GM18498 (cell line): ENCODE data around the gene ZRSR2.

Experiments
- ATAC-seq: cut with Tn5 transposase; IDR thresholded peaks from one replicate; pipeline ENCODE4 v1.9.1; 2021; ENCODE audit warnings: mild to moderate bottlenecking, moderate library complexity; ENCODE audit not compliant: unreplicated experiment

The ZRSR2 gene

GRCh38 chrX:15849555-15849954 lies 59.3 kb downstream of the ZRSR2 start:
- no peak for ATAC-seq

GRCh38 chrX:15853586-15854079 lies 63.3 kb downstream of the ZRSR2 start:
- no peak for ATAC-seq

GRCh38 chrX:15854080-15854655 lies 63.9 kb downstream of the ZRSR2 start:
- peak; percentile 41 for ATAC-seq

GRCh38 chrX:15854712-15855567 lies 64.7 kb downstream of the ZRSR2 start, which contains the start of gene AP1S2:
TSS of gene AP1S2 (minus strand) at chrX:15854813. CDS start at chrX:15852524, 2,289 bp downstream.
- peak; percentile 94 for ATAC-seq

GRCh38 chrX:15855568-15856221 lies 65.4 kb downstream of the ZRSR2 start:
- no peak for ATAC-seq

GRCh38 chrX:15856222-15856587 lies 65.9 kb downstream of the ZRSR2 start:
- ATAC-seq: no peak

GRCh38 chrX:15856636-15857035 lies 66.4 kb downstream of the ZRSR2 start:
- ATAC-seq: no peak

- no peak for ATAC-seq
Measured at GRCh38 chrX:15858051-15858450, 67.8 kb downstream of the ZRSR2 start.

- ATAC-seq: no peak
Measured at GRCh38 chrX:15860921-15861320, 70.6 kb downstream of the ZRSR2 start.

- ATAC-seq: no peak
Measured at GRCh38 chrX:15864023-15864422, 73.7 kb downstream of the ZRSR2 start.

- no peak for ATAC-seq
Measured at GRCh38 chrX:15864629-15865028, 74.3 kb downstream of the ZRSR2 start.

GRCh38 chrX:15866147-15866546 lies 75.9 kb downstream of the ZRSR2 start:
- no peak for ATAC-seq

- ATAC-seq: no peak
Measured at GRCh38 chrX:15869695-15870094, 79.4 kb downstream of the ZRSR2 start.

GRCh38 chrX:15870310-15870709 lies 80.0 kb downstream of the ZRSR2 start:
- ATAC-seq: no peak
